ENCODE data around the gene ANKRD23. TPM values are rescaled to one million over a fixed set of nuclear protein-coding genes. Genes with fewer than 3 reads are reported as not detected.
A peak's percentile ranks its signal among the peaks of the same experiment; 100 is the strongest.

ANKRD23 gene
- total and polyA plus RNA-seq, 8 donors: 3.0 to 10.5 (median 5.7) TPM

GRCh38 chr2:96847586-96847985, 3.8 kb upstream of the ANKRD23 start:
- Histone ChIP-seq H3K4me3 (no peak overlapping the region), H3K36me3 (peaks cover 0 to 74% of the 10 kb centered on the region in 2 donors), H3K4me1 (no peaks in the 10 kb centered on the region), H3K27ac (no peak overlapping the region), H3K27me3 (no peaks in the 10 kb centered on the region), H3K9me3 (no peaks in the 10 kb centered on the region)
- no peak for TF ChIP-seq CTCF (IDR thresholded peaks at IDR 0.05)
- intact Hi-C loops (cut with DNase I): no loop called here
- ATAC-seq (no peak), DNase-seq (no peak)

GRCh38 chr2:96846825-96847224, 3.0 kb upstream of the ANKRD23 start:
- Histone ChIP-seq H3K9me3 (no peaks in the 10 kb centered on the region), H3K4me1 (no peaks in the 10 kb centered on the region), H3K4me3 (no peak overlapping the region), H3K27ac (no peak overlapping the region), H3K36me3 (peaks cover 0 to 66% of the 10 kb centered on the region in 2 donors), H3K27me3 (no peaks in the 10 kb centered on the region)
- DNase-seq: peak in 1 of 4 donors; percentile 22
- no peak for TF ChIP-seq CTCF (IDR thresholded peaks at IDR 0.05)
- intact Hi-C loops (cut with DNase I): no loop called here
- no peak for ATAC-seq

DNA sequence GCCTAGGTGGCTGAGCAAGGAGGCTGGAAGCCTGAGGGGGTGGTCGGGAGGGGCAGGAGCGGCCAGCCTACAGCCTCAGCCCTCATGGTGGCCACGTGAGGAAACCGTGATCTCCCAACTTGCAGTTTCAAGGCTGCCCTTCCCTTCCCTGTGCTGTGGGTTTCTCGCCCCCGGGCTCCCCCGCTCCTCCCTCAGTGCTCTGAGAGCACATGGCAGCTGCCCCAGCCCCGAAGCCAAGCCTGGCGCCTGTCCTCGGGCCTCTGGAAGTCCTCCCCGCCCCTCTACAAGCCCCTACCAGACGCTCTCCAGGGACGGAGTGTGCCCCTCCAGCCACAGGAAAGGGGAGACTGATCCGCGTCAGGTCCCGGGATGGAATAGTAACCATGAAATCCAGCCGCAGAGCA, 586 bp upstream of the ANKRD23 start:
- TF ChIP-seq CTCF (IDR thresholded peaks at IDR 0.05): no peak
- intact Hi-C loops (cut with DNase I): no loop called here
- H3K27me3 ChIP-seq: no peaks in the 10 kb centered on the region

GRCh38 chr2:96842600-96842999, 1.2 kb downstream of the ANKRD23 start:
- no peak for ATAC-seq

More for the DNA sequence above, 586 bp upstream of the ANKRD23 start:
- Histone ChIP-seq H3K36me3 (peaks cover 0 to 42% of the 10 kb centered on the region in 2 donors), H3K9me3 (no peaks in the 10 kb centered on the region), H3K4me1 (peaks cover 0 to 5% of the 10 kb centered on the region in 2 donors), H3K27ac (no peak overlapping the region), H3K4me3 (no peak overlapping the region)
- DNase-seq (peak in 1 of 4 donors; percentile 61), ATAC-seq (no peak)

More at GRCh38 chr2:96842600-96842999, 1.2 kb downstream of the ANKRD23 start:
- Histone ChIP-seq H3K9me3 (no peaks in the 10 kb centered on the region), H3K27ac (no peak overlapping the region), H3K4me3 (no peak overlapping the region), H3K4me1 (peaks cover 0 to 11% of the 10 kb centered on the region in 2 donors), H3K27me3 (no peaks in the 10 kb centered on the region), H3K36me3 (peaks cover 0 to 32% of the 10 kb centered on the region in 2 donors)
- intact Hi-C loops (cut with DNase I): no loop called here
- DNase-seq: no peak
- TF ChIP-seq CTCF (IDR thresholded peaks at IDR 0.05): no peak
